Activated CD8-positive, alpha-beta memory T cell treated with anti-CD3 and anti-CD28 coated beads, Interleukin-2, amount 50 U/mL, for 1 hour (primary cell): ENCODE data around the gene PRRC1.

Source experiments
- DNase-seq: peaks from one replicate; pipeline ENCODE4 v3.0.0-alpha.2; 2020; ENCODE audit errors: extremely low read depth

Gene PRRC1

GRCh38 chr5:127580731-127581130, 63.3 kb downstream of the PRRC1 start:
- DNase-seq: no peak

- no peak for DNase-seq
These were observed 64.0 kb downstream of the PRRC1 start for GRCh38 chr5:127581450-127581849.

- no peak for DNase-seq
These were observed 65.4 kb downstream of the PRRC1 start for GRCh38 chr5:127582773-127583370.

- no peak for DNase-seq
These were observed 66.4 kb downstream of the PRRC1 start for GRCh38 chr5:127583866-127584265.

- no peak for DNase-seq
These were observed 68.2 kb downstream of the PRRC1 start for GRCh38 chr5:127585661-127586060.

- no peak for DNase-seq
These were observed 68.8 kb downstream of the PRRC1 start for GRCh38 chr5:127586066-127586770.

- no peak for DNase-seq
These were observed 69.4 kb downstream of the PRRC1 start for GRCh38 chr5:127586811-127587210.

- DNase-seq: no peak
These were observed 69.9 kb downstream of the PRRC1 start for GRCh38 chr5:127587246-127587917.

GRCh38 chr5:127588368-127588767, 70.9 kb downstream of the PRRC1 start:
- no peak for DNase-seq

GRCh38 chr5:127589309-127590030, 72.0 kb downstream of the PRRC1 start:
- DNase-seq: no peak

GRCh38 chr5:127590156-127590722, 72.8 kb downstream of the PRRC1 start:
- DNase-seq: no peak

GRCh38 chr5:127595484-127596368, 78.3 kb downstream of the PRRC1 start:
- no peak for DNase-seq

- DNase-seq: no peak
These were observed 79.1 kb downstream of the PRRC1 start for GRCh38 chr5:127596501-127596900.

- DNase-seq: no peak
These were observed 81.9 kb downstream of the PRRC1 start for GRCh38 chr5:127599320-127599719.

GRCh38 chr5:127599847-127600246, 82.4 kb downstream of the PRRC1 start:
- no peak for DNase-seq

- no peak for DNase-seq
These were observed 83.7 kb downstream of the PRRC1 start for GRCh38 chr5:127601111-127601510.

- no peak for DNase-seq
These were observed 84.2 kb downstream of the PRRC1 start for GRCh38 chr5:127601601-127602000.

GRCh38 chr5:127602481-127602880, 85.0 kb downstream of the PRRC1 start:
- DNase-seq: no peak

GRCh38 chr5:127602896-127603844, 85.7 kb downstream of the PRRC1 start:
- DNase-seq: no peak
